Nephron progenitor cell (in vitro differentiated cells): ENCODE results near the gene CCDC134.

Experiments
- DNase-seq: peaks from one replicate; pipeline ENCODE4 v3.0.0; 2021
- H3K27ac Mint-ChIP-seq: 2 replicates; pipeline ENCODE4 v1.8.0; 2021; ENCODE audit warnings: mild to moderate bottlenecking, moderate library complexity, mixed read lengths
- H3K27me3 Mint-ChIP-seq: 2 replicates; pipeline ENCODE4 v1.8.0; 2021; ENCODE audit warnings: mild to moderate bottlenecking, low read depth, mixed read lengths; ENCODE audit not compliant: poor library complexity
- H3K36me3 Mint-ChIP-seq: 2 replicates; pipeline ENCODE4 v1.8.0; 2021; ENCODE audit warnings: low read depth, mixed read lengths
- H3K4me1 Mint-ChIP-seq: 2 replicates; pipeline ENCODE4 v1.8.0; 2021; ENCODE audit warnings: mixed read lengths
- H3K4me3 Mint-ChIP-seq: 2 replicates; pipeline ENCODE4 v1.8.0; 2021; ENCODE audit warnings: mild to moderate bottlenecking, moderate library complexity, mixed read lengths
- H3K9me3 Mint-ChIP-seq: 2 replicates; pipeline ENCODE4 v1.8.0; 2021; ENCODE audit warnings: mild to moderate bottlenecking, moderate library complexity, mixed read lengths
- TF ChIP-seq, protein P1 (sequence below): fragments of 200-600 bp; sonication (generic); IDR thresholded peaks from 2 replicates; pipeline ENCODE4 v1.5.0; 2021; ENCODE audit warnings: antibody characterized with exemption

Gene CCDC134

DNA sequence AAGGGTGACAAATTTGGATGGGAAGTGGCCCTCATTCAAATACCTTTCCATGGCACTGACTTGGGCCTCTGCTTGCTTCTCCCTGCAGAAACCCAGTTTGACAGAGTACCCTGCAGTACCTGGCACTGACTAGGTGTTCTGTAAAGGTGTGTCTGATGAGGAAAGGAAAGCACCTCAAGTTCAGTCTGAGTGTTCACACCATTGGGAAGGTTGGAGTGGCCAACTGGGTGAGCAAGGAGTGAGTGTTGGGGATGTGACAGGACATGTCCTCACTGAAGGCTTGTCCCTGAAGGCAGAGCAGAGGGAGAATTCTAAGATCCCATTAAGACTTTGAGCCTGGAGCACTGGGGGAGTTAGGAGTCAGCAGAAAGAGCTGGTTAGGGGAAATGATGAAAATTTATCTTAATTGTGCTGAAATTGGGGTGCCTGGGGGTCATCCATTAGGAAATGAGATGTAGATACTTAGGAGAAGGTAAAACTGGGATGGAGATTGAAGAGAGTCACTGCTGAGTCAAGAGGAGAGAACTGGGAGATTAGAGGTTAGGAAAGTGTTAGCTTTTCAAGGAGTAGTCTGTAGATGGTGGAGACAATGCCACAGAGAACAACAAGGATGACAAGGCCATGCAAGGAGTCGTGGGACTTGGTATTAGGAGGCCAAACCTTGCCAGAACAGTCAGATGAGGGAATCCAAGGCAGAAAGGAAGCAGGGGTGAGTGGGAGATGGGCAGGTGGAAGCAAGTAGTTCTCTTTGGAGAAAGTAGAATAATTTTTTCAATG is 38.6 kb downstream of the CCDC134 start:
- TF ChIP-seq, protein P1, sequence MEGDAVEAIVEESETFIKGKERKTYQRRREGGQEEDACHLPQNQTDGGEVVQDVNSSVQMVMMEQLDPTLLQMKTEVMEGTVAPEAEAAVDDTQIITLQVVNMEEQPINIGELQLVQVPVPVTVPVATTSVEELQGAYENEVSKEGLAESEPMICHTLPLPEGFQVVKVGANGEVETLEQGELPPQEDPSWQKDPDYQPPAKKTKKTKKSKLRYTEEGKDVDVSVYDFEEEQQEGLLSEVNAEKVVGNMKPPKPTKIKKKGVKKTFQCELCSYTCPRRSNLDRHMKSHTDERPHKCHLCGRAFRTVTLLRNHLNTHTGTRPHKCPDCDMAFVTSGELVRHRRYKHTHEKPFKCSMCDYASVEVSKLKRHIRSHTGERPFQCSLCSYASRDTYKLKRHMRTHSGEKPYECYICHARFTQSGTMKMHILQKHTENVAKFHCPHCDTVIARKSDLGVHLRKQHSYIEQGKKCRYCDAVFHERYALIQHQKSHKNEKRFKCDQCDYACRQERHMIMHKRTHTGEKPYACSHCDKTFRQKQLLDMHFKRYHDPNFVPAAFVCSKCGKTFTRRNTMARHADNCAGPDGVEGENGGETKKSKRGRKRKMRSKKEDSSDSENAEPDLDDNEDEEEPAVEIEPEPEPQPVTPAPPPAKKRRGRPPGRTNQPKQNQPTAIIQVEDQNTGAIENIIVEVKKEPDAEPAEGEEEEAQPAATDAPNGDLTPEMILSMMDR: no peak
- Mint-ChIP-seq H3K4me3 (no peak overlapping the region), H3K36me3 (peaks cover 68% of the 10 kb centered on the region), H3K9me3 (no peaks in the 10 kb centered on the region), H3K27me3 (no peaks in the 10 kb centered on the region), H3K4me1 (peaks cover 52% of the 10 kb centered on the region), H3K27ac (peak overlapping the region; percentile 91)
- DNase-seq: no peak

DNA sequence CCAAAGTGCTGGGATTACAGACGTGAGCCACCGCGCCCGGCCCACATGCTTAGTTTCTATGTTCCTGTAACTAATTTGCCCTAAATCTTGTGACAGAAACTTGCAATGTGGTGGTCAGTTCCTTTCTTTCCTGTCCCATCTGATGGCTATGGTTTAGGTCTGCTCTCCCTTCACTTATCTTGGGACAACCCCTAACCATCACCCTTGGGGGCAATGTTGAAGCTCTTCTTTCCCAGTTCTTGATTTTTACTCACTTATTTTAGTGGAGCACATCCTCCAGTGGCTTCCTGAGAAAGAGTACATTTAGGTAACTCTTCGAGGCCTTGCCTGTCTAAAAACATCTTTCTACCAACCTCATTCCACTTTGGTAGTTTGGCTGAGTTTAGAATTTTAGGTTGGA is 39.7 kb downstream of the CCDC134 start:
- DNase-seq: no peak
- Mint-ChIP-seq H3K27ac (peak overlapping the region; percentile 82), H3K27me3 (no peaks in the 10 kb centered on the region), H3K4me1 (peaks cover 55% of the 10 kb centered on the region), H3K4me3 (no peak overlapping the region), H3K36me3 (peaks cover 68% of the 10 kb centered on the region), H3K9me3 (no peaks in the 10 kb centered on the region)
- TF ChIP-seq, protein P1: no peak

GRCh38 chr22:41841085-41841712 is 40.7 kb downstream of the CCDC134 start:
- Mint-ChIP-seq H3K4me1 (peaks cover 58% of the 10 kb centered on the region), H3K36me3 (peaks cover 61% of the 10 kb centered on the region), H3K4me3 (no peak overlapping the region), H3K9me3 (no peaks in the 10 kb centered on the region), H3K27ac (peak overlapping the region; percentile 82), H3K27me3 (no peaks in the 10 kb centered on the region)
- TF ChIP-seq, protein P1: no peak
- no peak for DNase-seq

GRCh38 chr22:41842996-41843970 is 42.8 kb downstream of the CCDC134 start:
- H3K4me3 Mint-ChIP-seq: no peak overlapping the region
- no peaks in the 10 kb centered on the region for H3K27me3 Mint-ChIP-seq
- H3K4me1 Mint-ChIP-seq: peaks cover 54% of the 10 kb centered on the region
- no peak for DNase-seq
- no peak overlapping the region for H3K27ac Mint-ChIP-seq
- peaks cover 58% of the 10 kb centered on the region for H3K36me3 Mint-ChIP-seq
- TF ChIP-seq, protein P1: no peak
- H3K9me3 Mint-ChIP-seq: no peaks in the 10 kb centered on the region

- no peaks in the 10 kb centered on the region for H3K27me3 Mint-ChIP-seq
- peaks cover 57% of the 10 kb centered on the region for H3K36me3 Mint-ChIP-seq
- H3K4me1 Mint-ChIP-seq: peaks cover 48% of the 10 kb centered on the region
- DNase-seq: no peak
- H3K27ac Mint-ChIP-seq: peak overlapping the region; percentile 89
- no peaks in the 10 kb centered on the region for H3K9me3 Mint-ChIP-seq
- H3K4me3 Mint-ChIP-seq: no peak overlapping the region
- TF ChIP-seq, protein P1: no peak
These were observed 43.6 kb downstream of the CCDC134 start for GRCh38 chr22:41844036-41844435.
